SK-N-SH treated with all-trans-retinoic acid at 6 μM for 48 hours (cell line): ENCODE results near the gene ASCC3.

ENCODE experiments used
- ATAC-seq: fragments of 200-7000 bp; cut with Tn5 transposase; 3 replicates; pipeline ENCODE4 v1.9.1; 2020; ENCODE audit warnings: mild to moderate bottlenecking, moderate library complexity
- ARNTL ChIP-seq: fragments of 450-650 bp; formaldehyde crosslinking; IDR thresholded peaks from 2 replicates; pipeline ENCODE4 v1.5.0; 2020; ENCODE audit warnings: low read depth, mild to moderate bottlenecking, moderate library complexity, borderline replicate concordance
- BACH2 ChIP-seq: fragments of 250-450 bp; sonication (Bioruptor Pico); IDR thresholded peaks from 2 replicates; pipeline ENCODE4 v1.9.0; 2021; ENCODE audit warnings: mild to moderate bottlenecking, borderline replicate concordance
- CREB5 ChIP-seq: fragments of 250-450 bp; sonication (Bioruptor Pico); IDR thresholded peaks from 2 replicates; pipeline ENCODE4 v1.5.1; 2020; ENCODE audit warnings: low read depth, mild to moderate bottlenecking, moderate library complexity
- CSDC2 ChIP-seq: fragments of 250-450 bp; sonication (Bioruptor Pico); IDR thresholded peaks from 2 replicates; pipeline ENCODE4 v1.5.0; 2020; ENCODE audit warnings: mild to moderate bottlenecking, moderate library complexity
- CSRNP3 ChIP-seq: fragments of 250-450 bp; sonication (Bioruptor Pico); IDR thresholded peaks from 2 replicates; pipeline ENCODE4 v1.5.1; 2021; ENCODE audit warnings: mild to moderate bottlenecking, moderate library complexity
- ESRRG ChIP-seq: fragments of 250-450 bp; sonication (Bioruptor Pico); IDR thresholded peaks from 2 replicates; pipeline ENCODE4 v1.6.1; 2021; ENCODE audit warnings: mild to moderate bottlenecking
- GLIS3 ChIP-seq: fragments of 250-450 bp; sonication (Bioruptor Pico); IDR thresholded peaks from 2 replicates; pipeline ENCODE4 v1.5.0; 2020; ENCODE audit warnings: mild to moderate bottlenecking, moderate library complexity
- ISL1 ChIP-seq: fragments of 250-450 bp; sonication (Bioruptor Pico); IDR thresholded peaks from 2 replicates; pipeline ENCODE4 v2.1.2; 2022; ENCODE audit warnings: mild to moderate bottlenecking, moderate library complexity
- OSR1 ChIP-seq: fragments of 250-450 bp; sonication (Bioruptor Pico); IDR thresholded peaks from 2 replicates; pipeline ENCODE4 v1.8.0; 2022; ENCODE audit warnings: moderate library complexity, mild to moderate bottlenecking, inconsistent platforms
- PATZ1 ChIP-seq: fragments of 250-450 bp; sonication (Bioruptor Pico); IDR thresholded peaks from 2 replicates; pipeline ENCODE4 v1.8.0; 2020; ENCODE audit warnings: mild to moderate bottlenecking, moderate library complexity, borderline replicate concordance
- POU6F1 ChIP-seq: fragments of 250-450 bp; sonication (Bioruptor Pico); IDR thresholded peaks from 2 replicates; pipeline ENCODE4 v1.8.0; 2021; ENCODE audit warnings: low read depth, mild to moderate bottlenecking, moderate library complexity, borderline replicate concordance
- PPARA ChIP-seq: fragments of 250-450 bp; sonication (Bioruptor Pico); IDR thresholded peaks from 2 replicates; pipeline ENCODE4 v1.5.0; 2020; ENCODE audit warnings: mild to moderate bottlenecking, borderline replicate concordance
- RARB ChIP-seq: fragments of 250-450 bp; sonication (Bioruptor Pico); IDR thresholded peaks from 2 replicates; pipeline ENCODE4 v1.8.0; 2021; ENCODE audit warnings: mild to moderate bottlenecking, moderate library complexity
- SNAI2 ChIP-seq: fragments of 250-450 bp; sonication (Bioruptor Pico); IDR thresholded peaks from 2 replicates; pipeline ENCODE4 v1.5.0; 2020; ENCODE audit warnings: mild to moderate bottlenecking, moderate library complexity
- TCF4 ChIP-seq: fragments of 250-450 bp; sonication (Bioruptor Pico); IDR thresholded peaks from 2 replicates; pipeline ENCODE4 v1.8.0; 2021; ENCODE audit warnings: mild to moderate bottlenecking, moderate library complexity, borderline replicate concordance
- TOX ChIP-seq: fragments of 250-450 bp; sonication (Bioruptor Pico); IDR thresholded peaks from 2 replicates; pipeline ENCODE4 v1.8.0; 2021; ENCODE audit warnings: mild to moderate bottlenecking, moderate library complexity, borderline replicate concordance
- TSHZ2 ChIP-seq: fragments of 250-450 bp; sonication (Bioruptor Pico); IDR thresholded peaks from 2 replicates; pipeline ENCODE4 v1.5.0; 2020; ENCODE audit warnings: mild to moderate bottlenecking, moderate library complexity
- ZC3H10 ChIP-seq: fragments of 250-450 bp; sonication (Bioruptor Pico); IDR thresholded peaks from 2 replicates; pipeline ENCODE4 v1.5.1; 2021; ENCODE audit warnings: mild to moderate bottlenecking, moderate library complexity
- ZFP30 ChIP-seq: fragments of 450-650 bp; formaldehyde crosslinking; IDR thresholded peaks from 2 replicates; pipeline ENCODE4 v1.5.0; 2022; ENCODE audit warnings: mild to moderate bottlenecking, moderate library complexity
- ZNF565 ChIP-seq: fragments of 450-650 bp; formaldehyde crosslinking; conservative IDR thresholded peaks from 2 replicates; pipeline ENCODE4 v1.5.0; 2020; ENCODE audit warnings: low read depth, mild to moderate bottlenecking, moderate library complexity
- ZNF70 ChIP-seq: fragments of 450-650 bp; formaldehyde crosslinking; IDR thresholded peaks from 2 replicates; pipeline ENCODE4 v1.5.0; 2020; ENCODE audit warnings: mild to moderate bottlenecking, moderate library complexity
- ZNF8 ChIP-seq: fragments of 450-650 bp; formaldehyde crosslinking; IDR thresholded peaks from 2 replicates; pipeline ENCODE4 v1.5.0; 2020; ENCODE audit warnings: mild to moderate bottlenecking, moderate library complexity

ASCC3 gene

GRCh38 chr6:100488244-100488643 lies 392.9 kb downstream of the ASCC3 start:
- TF ChIP-seq SNAI2 (CRISPR knock-in tag), result no peak
- TF ChIP-seq ARNTL (CRISPR knock-in tag), result no peak
- no peak for TF ChIP-seq ZNF70
- no peak for TF ChIP-seq PPARA (CRISPR knock-in tag)
- no peak for TF ChIP-seq CREB5 (CRISPR knock-in tag)
- no peak for TF ChIP-seq CSDC2 (CRISPR knock-in tag)
- TF ChIP-seq ZFP30, result no peak
- no peak for TF ChIP-seq OSR1 (CRISPR knock-in tag)
- no peak for TF ChIP-seq ZC3H10 (CRISPR knock-in tag)
- TF ChIP-seq ISL1 (CRISPR knock-in tag), result no peak
- TF ChIP-seq GLIS3 (CRISPR knock-in tag), result no peak
- ATAC-seq, result peak; percentile 35; the same call in 1 of the 3 replicates

- TF ChIP-seq GLIS3 (CRISPR knock-in tag), result no peak
- TF ChIP-seq ZNF8 (CRISPR knock-in tag), result no peak
- TF ChIP-seq CSDC2 (CRISPR knock-in tag), result no peak
- TF ChIP-seq CREB5 (CRISPR knock-in tag), result no peak
- TF ChIP-seq ARNTL (CRISPR knock-in tag), result no peak
- TF ChIP-seq RARB (CRISPR knock-in tag), result no peak
- no peak for TF ChIP-seq ISL1 (CRISPR knock-in tag)
- TF ChIP-seq ESRRG (CRISPR knock-in tag), result no peak
- no peak for TF ChIP-seq TCF4
- TF ChIP-seq POU6F1 (CRISPR knock-in tag), result no peak
- TF ChIP-seq ZC3H10 (CRISPR knock-in tag), result no peak
- TF ChIP-seq ZNF70, result no peak
- no peak for ATAC-seq
These were observed 393.5 kb downstream of the ASCC3 start for GRCh38 chr6:100487638-100488037.

- TF ChIP-seq TOX (CRISPR knock-in tag) (no peak), ARNTL (CRISPR knock-in tag) (no peak), RARB (CRISPR knock-in tag) (no peak), ISL1 (CRISPR knock-in tag) (no peak), GLIS3 (CRISPR knock-in tag) (no peak), CREB5 (CRISPR knock-in tag) (no peak), CSDC2 (CRISPR knock-in tag) (no peak), ZNF565 (CRISPR knock-in tag) (no peak), POU6F1 (CRISPR knock-in tag) (no peak), PPARA (CRISPR knock-in tag) (no peak), SNAI2 (CRISPR knock-in tag) (no peak), BACH2 (CRISPR knock-in tag) (no peak), TCF4 (no peak), PATZ1 (CRISPR knock-in tag) (no peak), OSR1 (CRISPR knock-in tag) (no peak), ESRRG (CRISPR knock-in tag) (no peak), ZNF8 (CRISPR knock-in tag) (no peak), CSRNP3 (no peak), ZC3H10 (CRISPR knock-in tag) (no peak), TSHZ2 (CRISPR knock-in tag) (no peak)
- TF ChIP-seq, all 23 proteins: peak for 0
- ATAC-seq, result no peak
These were observed 395.9 kb downstream of the ASCC3 start for GRCh38 chr6:100485268-100485667.
